SIG-M5 treated with dmso at 0.1 percent for 504 hours (cell line): ENCODE results near the gene ERAL1.
"Not testable (repeated sequence)": the region's sequence is repeated elsewhere in the genome, so short reads cannot be mapped to it uniquely, and the experiment has no call there.

Experiments used
- DNase-seq: peaks from one replicate; lab custom pipeline; 2025; ENCODE audit not compliant: unreplicated experiment; lab: John Stamatoyannopoulos, UW

Gene ERAL1

GRCh38 chr17:28897769-28898526 lies 43.1 kb downstream of the ERAL1 start:
- no peak for DNase-seq

- DNase-seq: no peak
Measured at GRCh38 chr17:28898527-28898955, 43.7 kb downstream of the ERAL1 start.

GRCh38 chr17:28899212-28899815 lies 44.5 kb downstream of the ERAL1 start:
- no peak for DNase-seq

GRCh38 chr17:28900986-28901726 lies 46.3 kb downstream of the ERAL1 start:
- DNase-seq: no peak

- DNase-seq: peak; percentile 52
Measured at GRCh38 chr17:28901866-28902818, 47.3 kb downstream of the ERAL1 start.

- peak; percentile 86 for DNase-seq
Measured at GRCh38 chr17:28902819-28903545, 48.2 kb downstream of the ERAL1 start, which contains the start of gene DHRS13. Gene DHRS13, minus strand, starts transcription at chr17:28903079. Its CDS starts 135 bp downstream, at chr17:28902944.

GRCh38 chr17:28903546-28903841 lies 48.7 kb downstream of the ERAL1 start:
- not testable (repeated sequence) for DNase-seq

GRCh38 chr17:28904800-28905199 lies 50.0 kb downstream of the ERAL1 start:
- no peak for DNase-seq

GRCh38 chr17:28906276-28906675 lies 51.5 kb downstream of the ERAL1 start:
- no peak for DNase-seq

- no peak for DNase-seq
Measured at GRCh38 chr17:28906706-28907438, 52.1 kb downstream of the ERAL1 start.

- DNase-seq: no peak
Measured at GRCh38 chr17:28907709-28908475, 53.1 kb downstream of the ERAL1 start.

- no peak for DNase-seq
Measured at GRCh38 chr17:28908640-28909167, 53.9 kb downstream of the ERAL1 start.

GRCh38 chr17:28910534-28910933 lies 55.7 kb downstream of the ERAL1 start:
- DNase-seq: no peak
